ENCODE data around the gene OR10AD1.
"Not testable (repeated sequence)": the region's sequence is repeated elsewhere in the genome, so short reads cannot be mapped to it uniquely, and the experiment has no call there.

Gene OR10AD1, protein sequence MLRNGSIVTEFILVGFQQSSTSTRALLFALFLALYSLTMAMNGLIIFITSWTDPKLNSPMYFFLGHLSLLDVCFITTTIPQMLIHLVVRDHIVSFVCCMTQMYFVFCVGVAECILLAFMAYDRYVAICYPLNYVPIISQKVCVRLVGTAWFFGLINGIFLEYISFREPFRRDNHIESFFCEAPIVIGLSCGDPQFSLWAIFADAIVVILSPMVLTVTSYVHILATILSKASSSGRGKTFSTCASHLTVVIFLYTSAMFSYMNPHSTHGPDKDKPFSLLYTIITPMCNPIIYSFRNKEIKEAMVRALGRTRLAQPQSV

GRCh38 chr12:48203192-48203591 is at the start of gene OR10AD1:
Gene OR10AD1, minus strand, starts transcription at chr12:48203292. Its CDS starts 0 bp downstream, at chr12:48203292.
- peaks cover 44% of the 10 kb centered on the region for H3K27me3 ChIP-seq (ENCODE audit: control insufficient read depth, insufficient read depth, low read length)
- H3K27ac ChIP-seq (ENCODE audit: low read length): no peak within 1 kb of the TSS
- H3K4me3 ChIP-seq (ENCODE audit: low read length): no peak within 1 kb of the TSS
- H3K36me3 ChIP-seq (ENCODE audit: control insufficient read depth, low read depth, low read length): no peaks in the 10 kb centered on the region
- H3K9me3 ChIP-seq (ENCODE audit: control insufficient read depth, low read depth, low read length): peaks cover 5% of the 10 kb centered on the region
- H3K4me1 ChIP-seq (ENCODE audit: control insufficient read depth, low read depth, low read length): no peaks in the 10 kb centered on the region
- H3K9ac ChIP-seq (ENCODE audit: low read length): no peak within 1 kb of the TSS

- no peak overlapping the region for H3K27ac ChIP-seq (ENCODE audit: low read length)
- H3K27me3 ChIP-seq (ENCODE audit: control insufficient read depth, insufficient read depth, low read length): no peaks in the 10 kb centered on the region
- H3K4me3 ChIP-seq (ENCODE audit: low read length): no peak overlapping the region
Measured at GRCh38 chr12:48247181-48247966, 44.3 kb upstream of the OR10AD1 start.

GRCh38 chr12:48237162-48237561 is 34.1 kb upstream of the OR10AD1 start:
- H3K27ac ChIP-seq (ENCODE audit: low read length): no peak overlapping the region
- H3K4me1 ChIP-seq (ENCODE audit: control insufficient read depth, low read depth, low read length): peaks cover 5% of the 10 kb centered on the region
- H3K9me3 ChIP-seq (ENCODE audit: control insufficient read depth, low read depth, low read length): no peaks in the 10 kb centered on the region
- no peak overlapping the region for H3K4me3 ChIP-seq (ENCODE audit: low read length)
- H3K27me3 ChIP-seq (ENCODE audit: control insufficient read depth, insufficient read depth, low read length): no peaks in the 10 kb centered on the region
- no peaks in the 10 kb centered on the region for H3K36me3 ChIP-seq (ENCODE audit: control insufficient read depth, low read depth, low read length)
- H3K9ac ChIP-seq (ENCODE audit: low read length): no peak overlapping the region

More at GRCh38 chr12:48247181-48247966, 44.3 kb upstream of the OR10AD1 start:
- H3K36me3 ChIP-seq (ENCODE audit: control insufficient read depth, low read depth, low read length): no peaks in the 10 kb centered on the region
- H3K9me3 ChIP-seq (ENCODE audit: control insufficient read depth, low read depth, low read length): no peaks in the 10 kb centered on the region
- no peaks in the 10 kb centered on the region for H3K4me1 ChIP-seq (ENCODE audit: control insufficient read depth, low read depth, low read length)
- no peak overlapping the region for H3K9ac ChIP-seq (ENCODE audit: low read length)

DNA sequence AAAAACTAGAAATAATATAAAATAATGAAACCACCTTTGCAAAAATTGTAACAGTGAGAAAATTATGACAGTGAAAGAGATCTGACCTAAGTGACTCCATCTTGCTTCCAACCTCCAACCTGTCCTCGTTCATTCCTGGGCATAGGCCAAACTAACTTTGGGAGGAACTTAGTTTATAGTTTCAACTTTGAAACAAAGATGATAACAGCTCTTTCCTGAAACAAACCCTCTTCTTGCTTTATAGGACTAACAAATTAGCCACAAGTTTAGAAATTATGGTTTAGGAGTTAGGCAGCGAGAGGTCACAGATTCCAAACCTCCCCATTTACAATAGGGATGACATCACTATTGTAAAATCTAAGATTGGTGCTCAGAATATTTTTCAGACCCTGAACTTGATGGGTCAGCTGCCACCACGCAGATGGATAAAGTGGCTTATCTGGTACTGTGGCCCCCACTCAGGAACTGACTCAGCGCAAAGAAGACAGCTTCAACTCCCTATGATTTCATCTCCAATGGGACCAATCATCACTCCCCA is 32.8 kb upstream of the OR10AD1 start:
- Histone ChIP-seq H3K9me3 (ENCODE audit: control insufficient read depth, low read depth, low read length) (no peaks in the 10 kb centered on the region), H3K4me1 (ENCODE audit: control insufficient read depth, low read depth, low read length) (peaks cover 5% of the 10 kb centered on the region), H3K9ac (ENCODE audit: low read length) (no peak overlapping the region), H3K4me3 (ENCODE audit: low read length) (no peak overlapping the region), H3K27me3 (ENCODE audit: control insufficient read depth, insufficient read depth, low read length) (no peaks in the 10 kb centered on the region), H3K27ac (ENCODE audit: low read length) (no peak overlapping the region), H3K36me3 (ENCODE audit: control insufficient read depth, low read depth, low read length) (no peaks in the 10 kb centered on the region)

DNA sequence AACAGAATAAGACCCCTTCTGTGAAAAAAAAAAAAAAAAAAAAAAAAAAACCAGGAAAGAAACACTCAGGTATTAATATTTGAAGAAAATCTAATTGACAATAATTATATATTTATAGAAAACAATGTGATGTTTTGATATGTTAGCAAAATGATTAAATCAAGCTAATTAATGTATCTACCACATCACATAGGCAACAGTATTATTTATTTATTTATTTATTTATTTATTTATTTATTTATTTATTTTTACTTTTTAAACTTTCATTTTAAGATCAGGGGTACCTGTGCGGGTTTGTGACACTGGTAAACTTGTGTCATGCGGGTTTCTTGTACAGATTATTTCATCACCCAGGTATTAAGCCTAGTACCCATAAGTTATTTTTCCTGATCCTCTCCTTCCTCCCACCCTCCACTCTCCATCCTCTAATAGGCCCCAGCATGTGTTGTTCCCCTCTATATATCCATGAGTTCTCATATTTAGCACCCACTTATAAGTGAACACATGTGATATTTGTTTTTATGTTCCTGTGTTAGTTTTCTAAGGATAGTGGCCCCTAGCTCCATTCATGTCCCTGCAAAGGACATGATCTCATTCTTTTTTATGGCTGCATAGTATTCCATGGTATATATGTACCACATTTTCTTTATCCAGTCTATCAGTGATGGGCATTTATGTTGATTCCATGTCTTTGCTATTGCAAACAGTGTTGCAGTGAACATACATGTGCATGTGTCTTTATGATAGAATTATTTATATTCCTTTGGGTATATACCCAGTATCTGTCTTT is 28.3 kb upstream of the OR10AD1 start:
- not testable (repeated sequence) for H3K27me3 ChIP-seq (ENCODE audit: control insufficient read depth, insufficient read depth, low read length); H3K4me1 ChIP-seq (ENCODE audit: control insufficient read depth, low read depth, low read length); H3K9me3 ChIP-seq (ENCODE audit: control insufficient read depth, low read depth, low read length); H3K4me3 ChIP-seq (ENCODE audit: low read length); H3K9ac ChIP-seq (ENCODE audit: low read length); H3K27ac ChIP-seq (ENCODE audit: low read length); H3K36me3 ChIP-seq (ENCODE audit: control insufficient read depth, low read depth, low read length)

- H3K9ac ChIP-seq (ENCODE audit: low read length); H3K36me3 ChIP-seq (ENCODE audit: control insufficient read depth, low read depth, low read length); H3K27me3 ChIP-seq (ENCODE audit: control insufficient read depth, insufficient read depth, low read length); H3K4me3 ChIP-seq (ENCODE audit: low read length); H3K4me1 ChIP-seq (ENCODE audit: control insufficient read depth, low read depth, low read length); H3K27ac ChIP-seq (ENCODE audit: low read length); H3K9me3 ChIP-seq (ENCODE audit: control insufficient read depth, low read depth, low read length): not testable (repeated sequence)
Measured at GRCh38 chr12:48224533-48224932, 21.4 kb upstream of the OR10AD1 start.

DNA sequence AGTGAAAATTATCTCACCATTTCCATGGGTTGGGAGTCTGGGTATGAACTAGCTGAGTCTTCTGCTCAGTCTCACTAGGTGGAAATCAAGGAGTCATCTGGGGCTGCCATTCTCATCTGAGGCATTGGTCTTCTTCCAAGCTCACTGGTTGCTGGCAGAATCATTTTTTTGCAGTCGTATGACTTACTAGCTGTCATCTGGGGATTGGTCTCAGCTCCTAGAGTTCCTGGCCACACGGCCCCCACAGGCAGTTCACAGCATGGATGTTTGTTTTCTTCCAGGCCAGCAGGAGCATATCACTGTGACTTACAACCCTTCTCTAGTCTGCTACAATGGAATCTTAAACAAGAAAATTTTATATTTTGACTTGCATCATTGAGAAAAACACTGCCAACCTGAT is 18.6 kb upstream of the OR10AD1 start:
- H3K9ac ChIP-seq (ENCODE audit: low read length): no peak overlapping the region
- no peaks in the 10 kb centered on the region for H3K27me3 ChIP-seq (ENCODE audit: control insufficient read depth, insufficient read depth, low read length)
- H3K4me3 ChIP-seq (ENCODE audit: low read length): no peak overlapping the region
- H3K4me1 ChIP-seq (ENCODE audit: control insufficient read depth, low read depth, low read length): no peaks in the 10 kb centered on the region
- no peaks in the 10 kb centered on the region for H3K9me3 ChIP-seq (ENCODE audit: control insufficient read depth, low read depth, low read length)
- H3K36me3 ChIP-seq (ENCODE audit: control insufficient read depth, low read depth, low read length): no peaks in the 10 kb centered on the region
- H3K27ac ChIP-seq (ENCODE audit: low read length): no peak overlapping the region

GRCh38 chr12:48220701-48221100 is 17.6 kb upstream of the OR10AD1 start:
- Histone ChIP-seq H3K9ac (ENCODE audit: low read length) (no peak overlapping the region), H3K4me3 (ENCODE audit: low read length) (no peak overlapping the region), H3K27ac (ENCODE audit: low read length) (no peak overlapping the region), H3K27me3 (ENCODE audit: control insufficient read depth, insufficient read depth, low read length) (no peaks in the 10 kb centered on the region), H3K4me1 (ENCODE audit: control insufficient read depth, low read depth, low read length) (no peaks in the 10 kb centered on the region), H3K9me3 (ENCODE audit: control insufficient read depth, low read depth, low read length) (no peaks in the 10 kb centered on the region), H3K36me3 (ENCODE audit: control insufficient read depth, low read depth, low read length) (no peaks in the 10 kb centered on the region)

DNA sequence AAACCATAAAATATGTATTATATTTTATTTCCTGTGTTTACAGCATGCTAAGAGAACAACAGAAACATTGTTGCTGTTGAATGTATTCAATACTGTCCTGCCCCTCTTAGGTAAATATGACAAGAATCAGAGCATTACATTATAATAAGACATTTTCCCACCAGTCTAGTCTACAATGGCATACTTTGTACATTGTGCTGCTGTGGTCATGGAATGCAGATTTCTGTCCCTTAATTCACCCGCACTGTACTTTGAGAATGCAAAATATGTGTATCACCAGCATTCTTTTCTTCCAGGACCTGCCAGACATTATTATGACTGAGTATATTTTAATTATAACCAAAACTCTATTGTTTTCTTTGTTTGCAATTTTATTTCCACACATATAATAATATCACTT is 16.5 kb upstream of the OR10AD1 start:
- Histone ChIP-seq H3K27ac (ENCODE audit: low read length) (no peak overlapping the region), H3K9ac (ENCODE audit: low read length) (no peak overlapping the region), H3K4me3 (ENCODE audit: low read length) (no peak overlapping the region), H3K27me3 (ENCODE audit: control insufficient read depth, insufficient read depth, low read length) (no peaks in the 10 kb centered on the region), H3K9me3 (ENCODE audit: control insufficient read depth, low read depth, low read length) (no peaks in the 10 kb centered on the region), H3K4me1 (ENCODE audit: control insufficient read depth, low read depth, low read length) (no peaks in the 10 kb centered on the region), H3K36me3 (ENCODE audit: control insufficient read depth, low read depth, low read length) (no peaks in the 10 kb centered on the region)

- no peak overlapping the region for H3K9ac ChIP-seq (ENCODE audit: low read length)
- H3K4me3 ChIP-seq (ENCODE audit: low read length): no peak overlapping the region
- no peaks in the 10 kb centered on the region for H3K36me3 ChIP-seq (ENCODE audit: control insufficient read depth, low read depth, low read length)
- no peaks in the 10 kb centered on the region for H3K4me1 ChIP-seq (ENCODE audit: control insufficient read depth, low read depth, low read length)
- H3K9me3 ChIP-seq (ENCODE audit: control insufficient read depth, low read depth, low read length): no peaks in the 10 kb centered on the region
- no peaks in the 10 kb centered on the region for H3K27me3 ChIP-seq (ENCODE audit: control insufficient read depth, insufficient read depth, low read length)
- H3K27ac ChIP-seq (ENCODE audit: low read length): no peak overlapping the region
Measured at GRCh38 chr12:48216785-48217184, 13.7 kb upstream of the OR10AD1 start.

- not testable (repeated sequence) for H3K27me3 ChIP-seq (ENCODE audit: control insufficient read depth, insufficient read depth, low read length); H3K4me1 ChIP-seq (ENCODE audit: control insufficient read depth, low read depth, low read length); H3K4me3 ChIP-seq (ENCODE audit: low read length); H3K27ac ChIP-seq (ENCODE audit: low read length); H3K9ac ChIP-seq (ENCODE audit: low read length); H3K9me3 ChIP-seq (ENCODE audit: control insufficient read depth, low read depth, low read length); H3K36me3 ChIP-seq (ENCODE audit: control insufficient read depth, low read depth, low read length)
Measured at GRCh38 chr12:48209495-48209894, 6.4 kb upstream of the OR10AD1 start.

Measured in iPS-18a (cell line).